ENCODE data around the gene ELF5. TPM values are rescaled to one million over a fixed set of nuclear protein-coding genes. Genes with fewer than 3 reads are reported as not detected.

The ELF5 gene
- total RNA-seq, 1 donor: not detected

- Histone ChIP-seq H3K9me3 (ENCODE audit: low read depth, low read length) (no peaks in the 10 kb centered on the region), H4K20me1 (ENCODE audit: insufficient read depth, low read length) (peaks cover 2% of the 10 kb centered on the region), H3K4me3 (ENCODE audit: insufficient read depth, low read length) (no peak overlapping the region), H3K36me3 (ENCODE audit: insufficient read depth, low read length) (no peaks in the 10 kb centered on the region), H3K27ac (ENCODE audit: low read depth, low read length) (no peak overlapping the region), H3K79me2 (ENCODE audit: insufficient read depth, low read length) (no peaks in the 10 kb centered on the region), H2AFZ (ENCODE audit: low read length) (no peak overlapping the region), H3K27me3 (ENCODE audit: insufficient read depth, low read length) (no peaks in the 10 kb centered on the region), H3K4me1 (ENCODE audit: insufficient read depth, low read length) (no peaks in the 10 kb centered on the region), H3K4me2 (ENCODE audit: insufficient read depth, low read length) (no peak overlapping the region)
- DNase-seq (ENCODE audit: insufficient read length, low spot score, missing footprints): no peak
- TF ChIP-seq CTCF (IDR thresholded peaks at IDR 0.05; ENCODE audit: extremely low read depth, low read depth, low read length): no peak
Measured at GRCh38 chr11:34508524-34508923, 5.1 kb downstream of the ELF5 start.

DNA sequence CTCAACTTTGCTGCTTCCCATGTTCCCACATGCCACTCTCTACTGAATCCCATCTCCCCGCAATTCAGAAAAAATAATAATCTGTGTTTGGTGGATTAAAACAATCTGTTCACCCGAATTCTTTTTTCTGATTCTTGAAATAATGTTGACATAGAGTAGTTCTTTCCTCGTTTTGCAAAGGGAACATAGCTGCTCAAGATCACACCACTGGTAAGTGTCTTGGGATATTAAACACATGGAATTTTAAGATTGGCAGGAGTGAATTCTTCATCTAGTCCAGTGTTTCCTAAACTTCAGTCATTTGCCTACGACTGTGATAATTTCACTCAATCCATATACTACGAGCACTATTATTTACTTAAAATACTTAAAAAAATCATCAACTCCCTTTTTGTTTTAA lies 6.0 kb downstream of the ELF5 start:
- TF ChIP-seq CTCF (IDR thresholded peaks at IDR 0.05; ENCODE audit: extremely low read depth, low read depth, low read length): no peak
- Histone ChIP-seq H3K4me3 (ENCODE audit: insufficient read depth, low read length) (no peak overlapping the region), H4K20me1 (ENCODE audit: insufficient read depth, low read length) (peaks cover 2% of the 10 kb centered on the region), H3K4me2 (ENCODE audit: insufficient read depth, low read length) (no peak overlapping the region), H3K27me3 (ENCODE audit: insufficient read depth, low read length) (no peaks in the 10 kb centered on the region), H3K9me3 (ENCODE audit: low read depth, low read length) (no peaks in the 10 kb centered on the region), H3K27ac (ENCODE audit: low read depth, low read length) (no peak overlapping the region), H3K36me3 (ENCODE audit: insufficient read depth, low read length) (no peaks in the 10 kb centered on the region), H3K79me2 (ENCODE audit: insufficient read depth, low read length) (no peaks in the 10 kb centered on the region), H2AFZ (ENCODE audit: low read length) (no peak overlapping the region), H3K4me1 (ENCODE audit: insufficient read depth, low read length) (peaks cover 2% of the 10 kb centered on the region)
- DNase-seq (ENCODE audit: insufficient read length, low spot score, missing footprints): no peak

DNA sequence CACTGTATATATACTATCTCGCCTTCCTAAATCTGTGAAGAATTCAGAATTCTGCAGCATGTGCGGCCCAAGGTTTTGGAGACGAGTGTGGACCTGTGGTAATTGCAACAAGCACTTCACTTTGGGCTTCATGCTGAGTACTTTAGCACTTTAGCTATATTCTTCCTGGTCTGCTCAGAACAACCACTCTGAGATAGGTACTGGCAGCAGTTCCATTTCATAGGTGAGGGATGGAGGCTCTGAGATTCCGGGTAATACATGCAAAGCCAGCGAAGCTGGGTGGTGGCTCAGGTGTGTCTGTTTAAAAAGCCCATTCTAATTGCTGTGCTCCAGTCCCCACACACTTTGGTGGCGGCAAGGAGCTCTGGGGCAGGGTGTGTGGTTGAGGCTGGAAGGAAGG lies 6.4 kb downstream of the ELF5 start:
- Histone ChIP-seq H3K27ac (ENCODE audit: low read depth, low read length) (no peak overlapping the region), H4K20me1 (ENCODE audit: insufficient read depth, low read length) (peaks cover 2% of the 10 kb centered on the region), H3K4me1 (ENCODE audit: insufficient read depth, low read length) (peaks cover 7% of the 10 kb centered on the region), H3K79me2 (ENCODE audit: insufficient read depth, low read length) (no peaks in the 10 kb centered on the region), H3K4me3 (ENCODE audit: insufficient read depth, low read length) (no peak overlapping the region), H3K9me3 (ENCODE audit: low read depth, low read length) (no peaks in the 10 kb centered on the region), H2AFZ (ENCODE audit: low read length) (no peak overlapping the region), H3K4me2 (ENCODE audit: insufficient read depth, low read length) (no peak overlapping the region), H3K27me3 (ENCODE audit: insufficient read depth, low read length) (no peaks in the 10 kb centered on the region), H3K36me3 (ENCODE audit: insufficient read depth, low read length) (no peaks in the 10 kb centered on the region)
- no peak for TF ChIP-seq CTCF (IDR thresholded peaks at IDR 0.05; ENCODE audit: extremely low read depth, low read depth, low read length)
- no peak for DNase-seq (ENCODE audit: insufficient read length, low spot score, missing footprints)

- DNase-seq (ENCODE audit: insufficient read length, low spot score, missing footprints): no peak
- Histone ChIP-seq H3K36me3 (ENCODE audit: insufficient read depth, low read length) (no peaks in the 10 kb centered on the region), H4K20me1 (ENCODE audit: insufficient read depth, low read length) (no peaks in the 10 kb centered on the region), H3K27ac (ENCODE audit: low read depth, low read length) (no peak overlapping the region), H2AFZ (ENCODE audit: low read length) (no peak overlapping the region), H3K27me3 (ENCODE audit: insufficient read depth, low read length) (no peaks in the 10 kb centered on the region), H3K4me1 (ENCODE audit: insufficient read depth, low read length) (peaks cover 20% of the 10 kb centered on the region), H3K9me3 (ENCODE audit: low read depth, low read length) (no peaks in the 10 kb centered on the region), H3K4me2 (ENCODE audit: insufficient read depth, low read length) (no peak overlapping the region), H3K4me3 (ENCODE audit: insufficient read depth, low read length) (no peak overlapping the region), H3K79me2 (ENCODE audit: insufficient read depth, low read length) (no peaks in the 10 kb centered on the region)
- TF ChIP-seq CTCF (IDR thresholded peaks at IDR 0.05; ENCODE audit: extremely low read depth, low read depth, low read length): no peak
Measured at GRCh38 chr11:34505874-34506273, 7.7 kb downstream of the ELF5 start.
